GM12874 (cell line): ENCODE measurements around the gene SLC1A3.

Source experiments
- CTCF ChIP-seq: IDR thresholded peaks from 2 replicates; pipeline ENCODE4 v1.5.1; 2011; ENCODE audit warnings: low read depth, mild to moderate bottlenecking, control low read depth, low read length, moderate library complexity; ENCODE audit not compliant: insufficient read depth

SLC1A3 gene

GRCh38 chr5:36679221-36679989 is 73.0 kb downstream of the SLC1A3 start:
- TF ChIP-seq CTCF: no peak

- TF ChIP-seq CTCF: no peak
These were observed 73.7 kb downstream of the SLC1A3 start for GRCh38 chr5:36680066-36680465.

- no peak for TF ChIP-seq CTCF
These were observed 75.3 kb downstream of the SLC1A3 start for GRCh38 chr5:36681711-36682110.

GRCh38 chr5:36682499-36682898 is 76.1 kb downstream of the SLC1A3 start:
- TF ChIP-seq CTCF: no peak

GRCh38 chr5:36683821-36684434 is 77.5 kb downstream of the SLC1A3 start:
- no peak for TF ChIP-seq CTCF

GRCh38 chr5:36685631-36686288 is 79.4 kb downstream of the SLC1A3 start:
- no peak for TF ChIP-seq CTCF

GRCh38 chr5:36686881-36687280 is 80.5 kb downstream of the SLC1A3 start:
- TF ChIP-seq CTCF: no peak
